Trophoblast cell (in vitro differentiated cells and primary cell): ENCODE data around the gene GBE1.

ENCODE experiments used
- DNase-seq, 2 donors: peaks; one replicate each; pipeline ENCODE4 v3.0.0-alpha.2; 2016
- H2AFZ ChIP-seq: 2 replicates; pipeline ENCODE4 v1.6.1; 2013; ENCODE audit warnings: low read length, moderate library complexity, mild to moderate bottlenecking; ENCODE audit not compliant: insufficient read depth, poor library complexity
- H2AK5ac ChIP-seq: 2 replicates; pipeline ENCODE4 v1.6.1; 2013; ENCODE audit warnings: mild to moderate bottlenecking, low read length
- H2BK120ac ChIP-seq: 2 replicates; pipeline ENCODE4 v1.6.1; 2013; ENCODE audit warnings: low read length, mild to moderate bottlenecking, moderate library complexity; ENCODE audit not compliant: insufficient read depth, poor library complexity
- H2BK12ac ChIP-seq: 2 replicates; pipeline ENCODE4 v1.6.1; 2013; ENCODE audit warnings: mild to moderate bottlenecking, low read length, moderate library complexity
- H2BK5ac ChIP-seq: 2 replicates; pipeline ENCODE4 v1.6.1; 2013; ENCODE audit warnings: low read length, low read depth, moderate library complexity, mild to moderate bottlenecking; ENCODE audit not compliant: poor library complexity
- H3K14ac ChIP-seq: 2 replicates; pipeline ENCODE4 v1.6.1; 2013; ENCODE audit warnings: mild to moderate bottlenecking, low read length
- H3K18ac ChIP-seq: 2 replicates; pipeline ENCODE4 v1.6.1; 2013; ENCODE audit warnings: mild to moderate bottlenecking, low read length
- H3K23ac ChIP-seq: 2 replicates; pipeline ENCODE4 v1.6.1; 2013; ENCODE audit warnings: low read length
- H3K27ac ChIP-seq: 2 replicates; pipeline ENCODE4 v1.5.1; 2013; ENCODE audit warnings: low read depth, mild to moderate bottlenecking, inconsistent platforms, low read length, moderate library complexity
- H3K27me3 ChIP-seq: 2 replicates; pipeline ENCODE4 v1.6.1; 2013; ENCODE audit warnings: inconsistent platforms, mild to moderate bottlenecking, low read length, moderate library complexity; ENCODE audit not compliant: insufficient read depth
- H3K36me3 ChIP-seq, 2 experiments: 1 replicate in 1 of 2; 2 replicates in 1 of 2; pipeline ENCODE4 v1.6.1; 2013; ENCODE audit warnings: low read length in 2 of 2, mild to moderate bottlenecking in 2 of 2, moderate library complexity in 1 of 2; ENCODE audit not compliant: insufficient read depth in 2 of 2, control insufficient read depth in 1 of 2
- H3K4ac ChIP-seq: 2 replicates; pipeline ENCODE4 v1.6.1; 2013; ENCODE audit warnings: low read depth, mild to moderate bottlenecking, low read length, moderate library complexity
- H3K4me1 ChIP-seq, 2 experiments: 1 replicate in 1 of 2; 2 replicates in 1 of 2; pipeline ENCODE4 v1.6.1; 2013; ENCODE audit warnings: low read length in 2 of 2, mild to moderate bottlenecking in 2 of 2, moderate library complexity in 1 of 2; ENCODE audit not compliant: insufficient read depth in 2 of 2, control insufficient read depth in 1 of 2
- H3K4me2 ChIP-seq: 2 replicates; pipeline ENCODE4 v1.6.1; 2013; ENCODE audit warnings: inconsistent platforms, mild to moderate bottlenecking, low read length, moderate library complexity
- H3K4me3 ChIP-seq: 2 replicates; pipeline ENCODE4 v1.5.1; 2013; ENCODE audit warnings: mild to moderate bottlenecking, low read depth, low read length, inconsistent platforms
- H3K79me1 ChIP-seq: one replicate; pipeline ENCODE4 v1.6.1; 2013; ENCODE audit warnings: low read length
- H3K79me2 ChIP-seq: 2 replicates; pipeline ENCODE4 v1.6.1; 2013; ENCODE audit warnings: low read length, mild to moderate bottlenecking; ENCODE audit not compliant: control insufficient read depth, insufficient read depth, poor library complexity
- H3K9ac ChIP-seq: 2 replicates; pipeline ENCODE4 v1.6.1; 2013; ENCODE audit warnings: mild to moderate bottlenecking, low read length
- H3K9me3 ChIP-seq: 2 replicates; pipeline ENCODE4 v1.6.1; 2013; ENCODE audit warnings: low read depth, mild to moderate bottlenecking, control low read depth, inconsistent platforms, low read length; ENCODE audit not compliant: insufficient read depth
- H4K12ac ChIP-seq: 2 replicates; pipeline ENCODE4 v1.6.1; 2013; ENCODE audit warnings: low read depth, mild to moderate bottlenecking, low read length, moderate library complexity
- H4K8ac ChIP-seq: 2 replicates; pipeline ENCODE4 v1.6.1; 2013; ENCODE audit warnings: low read depth, mild to moderate bottlenecking, low read length, moderate library complexity
- H4K91ac ChIP-seq: one replicate; pipeline ENCODE4 v1.6.1; 2013; ENCODE audit warnings: low read depth, mild to moderate bottlenecking, low read length, moderate library complexity
- WGBS: extraction: QIAGEN DNeasy Blood & Tissue Kit; methylation state at CpG from one replicate; pipeline ENCODE4 v1.1.7; 2013; ENCODE audit warnings: missing lambda C conversion rate; ENCODE audit not compliant: insufficient read length, insufficient coverage; ENCODE audit errors: extremely low coverage; 5-methylcytosine and 5-hydroxymethylcytosine counted together

GBE1 gene

DNA sequence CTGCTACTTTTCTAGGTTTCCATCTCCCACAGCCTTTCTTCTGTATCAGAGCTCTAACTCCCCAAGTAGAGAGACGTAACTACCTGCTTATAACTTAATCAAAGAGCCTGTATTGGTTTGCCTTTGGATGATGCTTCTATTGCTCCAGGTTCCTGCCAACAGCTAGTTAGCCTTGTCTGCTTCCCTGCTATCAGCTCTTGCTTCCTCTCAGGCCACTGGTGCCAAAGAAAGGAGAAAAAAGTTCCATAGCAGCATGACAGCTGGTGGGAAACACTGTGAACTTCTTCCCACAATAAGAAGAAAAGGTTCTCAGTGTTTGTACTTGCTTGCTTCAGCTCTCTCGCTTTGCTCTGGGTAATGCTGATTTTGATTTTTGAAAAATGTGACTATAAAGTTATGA is 206.6 kb downstream of the GBE1 start:
- no peak for DNase-seq
- Histone ChIP-seq H3K79me2 (no peaks in the 10 kb centered on the region), H3K79me1 (no peaks in the 10 kb centered on the region), H3K23ac (no peak overlapping the region), H3K4ac (no peak overlapping the region), H3K18ac (no peak overlapping the region), H2BK120ac (no peak overlapping the region), H3K14ac (no peak overlapping the region), H3K9me3 (no peaks in the 10 kb centered on the region), H2AK5ac (no peak overlapping the region), H4K8ac (no peak overlapping the region), H4K12ac (no peak overlapping the region), H4K91ac (no peak overlapping the region), H2BK12ac (no peak overlapping the region), H3K4me2 (no peak overlapping the region), H3K4me1 (no peaks in the 10 kb centered on the region), H3K36me3 (no peaks in the 10 kb centered on the region), H2AFZ (no peak overlapping the region), H3K9ac (no peak overlapping the region), H3K27ac (no peak overlapping the region), H2BK5ac (no peak overlapping the region), H3K27me3 (no peaks in the 10 kb centered on the region), H3K4me3 (no peak overlapping the region)
- WGBS: no CpG with 5 or more reads among the region's 2 CpGs

DNA sequence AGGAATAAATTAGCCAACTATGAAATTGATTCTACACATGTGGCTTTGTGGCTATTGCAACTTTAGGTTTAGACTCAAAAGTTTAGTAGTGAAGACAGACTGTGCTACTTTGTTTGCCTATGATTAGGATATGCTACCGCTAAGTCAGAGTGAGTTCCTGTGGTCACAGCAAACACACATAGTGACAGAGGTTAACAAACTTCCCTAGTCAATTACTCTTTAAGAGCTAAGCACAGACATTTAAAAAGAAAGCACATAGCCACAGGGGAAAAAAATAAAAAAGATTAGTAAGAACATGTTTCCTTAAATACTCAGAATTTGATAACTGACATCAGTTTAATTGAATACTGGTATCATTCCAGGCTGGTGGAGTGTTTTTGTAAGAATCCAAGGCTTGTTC is 207.1 kb downstream of the GBE1 start:
- no peaks in the 10 kb centered on the region for H3K4me1 ChIP-seq
- H3K9ac ChIP-seq: no peak overlapping the region
- H3K36me3 ChIP-seq: no peaks in the 10 kb centered on the region
- no peaks in the 10 kb centered on the region for H3K79me1 ChIP-seq
- H2BK5ac ChIP-seq: no peak overlapping the region
- no peak overlapping the region for H4K91ac ChIP-seq
- no peaks in the 10 kb centered on the region for H3K27me3 ChIP-seq
- H3K4me2 ChIP-seq: no peak overlapping the region
- no peaks in the 10 kb centered on the region for H3K9me3 ChIP-seq
- no peak overlapping the region for H2BK12ac ChIP-seq
- no peak overlapping the region for H3K4me3 ChIP-seq
- WGBS: no CpG with 5 or more reads among the region's 1 CpG
- H3K18ac ChIP-seq: no peak overlapping the region
- H4K8ac ChIP-seq: no peak overlapping the region
- H3K14ac ChIP-seq: no peak overlapping the region
- H2AK5ac ChIP-seq: no peak overlapping the region
- H2AFZ ChIP-seq: no peak overlapping the region
- no peak overlapping the region for H4K12ac ChIP-seq
- H3K79me2 ChIP-seq: no peaks in the 10 kb centered on the region
- no peak overlapping the region for H3K23ac ChIP-seq
- no peak for DNase-seq
- no peak overlapping the region for H2BK120ac ChIP-seq
- no peak overlapping the region for H3K27ac ChIP-seq
- no peak overlapping the region for H3K4ac ChIP-seq

DNA sequence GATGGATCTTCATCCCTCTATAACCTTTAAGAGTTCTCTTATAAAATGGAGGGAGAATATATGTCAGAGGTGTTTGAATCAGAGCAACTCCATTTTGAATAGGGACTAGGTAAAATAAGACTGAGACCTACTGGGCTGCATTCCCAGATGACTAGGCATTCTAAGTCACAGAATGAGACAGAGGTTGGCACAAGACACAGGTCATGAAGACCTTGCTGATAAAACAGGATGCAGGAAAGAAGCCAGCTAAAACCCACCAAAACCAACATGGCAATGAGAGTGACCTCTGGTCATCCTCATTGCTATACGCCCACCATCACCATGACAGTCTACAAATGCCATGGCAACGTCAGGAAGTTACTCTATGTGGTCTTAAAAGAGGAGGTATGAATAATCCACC is 211.0 kb downstream of the GBE1 start:
- no peak overlapping the region for H3K9ac ChIP-seq
- no peak overlapping the region for H3K18ac ChIP-seq
- no peak overlapping the region for H4K8ac ChIP-seq
- no peaks in the 10 kb centered on the region for H3K79me2 ChIP-seq
- H3K4me3 ChIP-seq: no peak overlapping the region
- H3K27ac ChIP-seq: no peak overlapping the region
- no peak overlapping the region for H3K14ac ChIP-seq
- no peak for DNase-seq
- H3K9me3 ChIP-seq: no peaks in the 10 kb centered on the region
- H3K4me2 ChIP-seq: no peak overlapping the region
- H3K79me1 ChIP-seq: no peaks in the 10 kb centered on the region
- H4K91ac ChIP-seq: no peak overlapping the region
- H2AK5ac ChIP-seq: no peak overlapping the region
- H3K36me3 ChIP-seq: no peaks in the 10 kb centered on the region
- no peak overlapping the region for H4K12ac ChIP-seq
- H3K4ac ChIP-seq: no peak overlapping the region
- H2BK12ac ChIP-seq: no peak overlapping the region
- H3K23ac ChIP-seq: no peak overlapping the region
- no peaks in the 10 kb centered on the region for H3K27me3 ChIP-seq
- no peak overlapping the region for H2BK120ac ChIP-seq
- no peaks in the 10 kb centered on the region for H3K4me1 ChIP-seq
- WGBS: no CpG with 5 or more reads among the region's 2 CpGs
- no peak overlapping the region for H2BK5ac ChIP-seq
- H2AFZ ChIP-seq: no peak overlapping the region

DNA sequence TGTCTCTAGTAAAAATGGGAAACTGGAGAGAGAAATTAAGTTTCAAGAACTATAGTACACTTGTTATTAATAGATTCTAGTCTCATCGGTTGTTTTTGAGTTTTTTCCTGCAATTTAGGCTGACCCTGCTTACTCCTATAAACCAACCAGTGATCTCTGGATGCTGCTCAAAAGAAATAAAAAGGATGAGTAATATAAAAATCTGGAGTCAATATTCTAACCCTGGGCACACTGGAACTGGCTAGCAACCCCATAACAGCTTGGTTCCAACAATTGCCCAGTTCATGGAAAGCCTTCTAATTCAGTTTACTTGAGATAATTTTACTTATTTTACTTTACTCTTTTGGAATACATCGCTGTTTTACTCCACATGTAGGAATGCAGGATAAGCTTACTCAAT is 211.6 kb downstream of the GBE1 start:
- no peak overlapping the region for H3K9ac ChIP-seq
- H3K79me2 ChIP-seq: no peaks in the 10 kb centered on the region
- no peak overlapping the region for H4K12ac ChIP-seq
- no peak overlapping the region for H3K27ac ChIP-seq
- H3K4ac ChIP-seq: no peak overlapping the region
- H2AFZ ChIP-seq: no peak overlapping the region
- no peaks in the 10 kb centered on the region for H3K4me1 ChIP-seq
- H3K27me3 ChIP-seq: no peaks in the 10 kb centered on the region
- no peak overlapping the region for H3K4me3 ChIP-seq
- no CpG with 5 or more reads among the region's 2 CpGs for WGBS
- no peak for DNase-seq
- H3K9me3 ChIP-seq: no peaks in the 10 kb centered on the region
- no peak overlapping the region for H2BK12ac ChIP-seq
- H2BK120ac ChIP-seq: no peak overlapping the region
- no peak overlapping the region for H4K91ac ChIP-seq
- no peaks in the 10 kb centered on the region for H3K36me3 ChIP-seq
- no peak overlapping the region for H3K4me2 ChIP-seq
- no peak overlapping the region for H3K23ac ChIP-seq
- H2BK5ac ChIP-seq: no peak overlapping the region
- H3K18ac ChIP-seq: no peak overlapping the region
- no peak overlapping the region for H4K8ac ChIP-seq
- H3K79me1 ChIP-seq: no peaks in the 10 kb centered on the region
- no peak overlapping the region for H2AK5ac ChIP-seq
- no peak overlapping the region for H3K14ac ChIP-seq
